HG03439 (cell line): ENCODE results near the gene DIAPH2.

ENCODE experiments used
- ATAC-seq: cut with Tn5 transposase; IDR thresholded peaks from one replicate; pipeline ENCODE4 v1.9.1; 2021; ENCODE audit warnings: mild to moderate bottlenecking, moderate library complexity; ENCODE audit not compliant: unreplicated experiment

The DIAPH2 gene

DNA sequence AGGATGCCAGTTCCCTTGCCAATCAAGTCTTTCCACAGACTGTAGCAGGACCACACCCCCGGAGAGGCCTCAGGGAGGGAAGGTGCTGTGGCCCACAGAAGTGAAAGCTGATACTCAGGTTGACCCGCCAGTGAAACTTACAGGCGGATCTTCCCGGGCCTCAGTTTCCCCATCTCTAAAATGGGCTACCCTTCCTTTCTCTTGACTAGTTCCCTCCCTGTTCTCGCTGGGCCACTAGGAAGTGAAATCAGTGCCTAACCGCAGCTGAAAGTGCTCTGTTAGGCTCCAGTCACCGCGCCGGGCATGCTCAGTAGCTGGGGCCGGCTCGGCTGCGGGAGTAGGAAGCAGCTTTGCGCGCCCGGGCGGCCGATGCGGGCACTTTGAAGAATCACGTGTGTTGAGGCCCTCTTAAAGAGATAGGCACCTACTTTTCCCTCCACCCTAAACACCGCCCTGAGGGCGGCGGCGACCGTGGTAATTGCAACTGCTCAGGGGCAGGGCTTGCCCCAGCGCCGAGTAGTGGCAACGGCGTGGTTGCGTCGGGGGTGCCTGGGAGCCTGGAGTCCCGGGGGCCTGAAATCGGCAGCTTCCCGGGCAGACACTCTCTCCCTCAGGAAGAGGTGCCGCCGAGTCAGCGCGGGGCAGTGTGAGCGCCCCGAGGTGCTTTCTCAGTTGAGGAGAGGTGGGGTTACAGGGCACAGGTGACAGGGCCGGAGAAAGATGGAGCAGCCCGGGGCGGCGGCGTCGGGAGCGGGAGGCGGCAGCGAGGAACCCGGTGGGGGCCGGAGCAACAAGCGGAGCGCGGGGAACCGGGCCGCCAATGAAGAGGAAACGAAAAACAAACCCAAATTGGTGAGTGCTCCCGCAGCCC is at the start of gene DIAPH2:
Gene DIAPH2, plus strand, starts transcription at position 504 of the 871 bp plus-strand sequence.
- ATAC-seq, result peak; percentile 88

GRCh38 chrX:96650023-96650422 is 34.6 kb upstream of the DIAPH2 start:
- no peak for ATAC-seq

GRCh38 chrX:96655947-96656623 is 28.6 kb upstream of the DIAPH2 start:
- no peak for ATAC-seq

- no peak for ATAC-seq
Observed at GRCh38 chrX:96682516-96682915, 2.1 kb upstream of the DIAPH2 start.

DNA sequence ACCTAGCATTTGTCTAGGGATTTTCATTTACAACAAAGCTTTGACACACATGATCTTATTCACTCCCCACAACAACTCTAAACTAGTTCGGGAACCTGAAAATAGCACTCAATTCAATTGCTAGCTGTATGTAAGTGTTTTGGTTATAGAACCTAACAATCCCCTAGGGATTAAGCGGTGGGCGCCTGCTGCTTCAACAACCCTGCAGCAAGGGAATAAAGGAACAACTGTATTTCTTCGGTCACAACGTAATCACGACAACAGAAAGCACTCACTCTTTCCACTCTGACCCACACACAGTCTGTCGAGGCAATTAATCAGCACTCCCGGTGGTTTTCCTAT is 674 bp upstream of the DIAPH2 start:
- no peak for ATAC-seq

DNA sequence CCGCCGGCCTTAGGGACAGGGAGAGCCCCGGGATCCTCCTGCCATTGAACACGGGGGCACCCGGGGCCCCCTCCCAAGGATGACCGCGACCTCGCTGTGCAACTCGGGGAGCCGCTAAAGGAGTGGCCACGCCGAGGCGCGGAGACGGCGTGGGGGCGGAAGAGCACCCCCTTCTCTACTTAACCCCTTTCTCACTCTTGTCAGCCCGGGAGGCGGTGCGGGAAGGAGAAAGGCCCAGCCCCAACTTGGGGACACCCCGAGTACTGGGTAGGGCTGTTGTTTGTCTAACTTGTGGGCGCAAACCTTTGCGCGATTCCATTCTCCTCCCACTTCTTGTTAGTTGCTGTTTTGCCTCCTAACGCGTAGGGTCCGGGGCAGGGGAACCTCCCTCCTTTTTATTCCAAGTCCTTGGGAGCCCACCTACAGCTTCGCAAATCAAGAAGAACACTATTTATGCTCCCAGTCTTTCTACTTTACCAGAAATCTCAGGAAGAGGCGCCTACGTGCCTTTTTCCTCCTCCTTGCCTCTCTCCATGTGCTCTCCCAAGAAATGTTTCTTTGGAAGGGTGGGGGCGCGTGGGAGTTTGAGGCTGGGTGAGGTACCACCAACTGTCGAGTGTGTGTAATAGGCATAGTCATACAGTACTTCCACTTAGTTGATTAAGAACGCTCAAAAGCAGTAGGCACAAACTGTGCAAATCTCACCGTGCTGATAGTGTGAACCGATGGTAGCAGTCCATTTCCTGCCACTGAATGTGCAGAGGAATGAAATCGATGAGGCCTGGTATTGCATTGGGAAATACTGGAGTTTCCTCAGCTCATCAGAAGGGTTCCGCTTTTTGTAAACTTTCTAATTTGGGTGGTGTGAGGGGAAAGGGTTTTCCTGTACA is 813 bp downstream of the DIAPH2 start:
- ATAC-seq, result peak; percentile 41

GRCh38 chrX:96687776-96688175 is 3.1 kb downstream of the DIAPH2 start:
- ATAC-seq, result no peak

DNA sequence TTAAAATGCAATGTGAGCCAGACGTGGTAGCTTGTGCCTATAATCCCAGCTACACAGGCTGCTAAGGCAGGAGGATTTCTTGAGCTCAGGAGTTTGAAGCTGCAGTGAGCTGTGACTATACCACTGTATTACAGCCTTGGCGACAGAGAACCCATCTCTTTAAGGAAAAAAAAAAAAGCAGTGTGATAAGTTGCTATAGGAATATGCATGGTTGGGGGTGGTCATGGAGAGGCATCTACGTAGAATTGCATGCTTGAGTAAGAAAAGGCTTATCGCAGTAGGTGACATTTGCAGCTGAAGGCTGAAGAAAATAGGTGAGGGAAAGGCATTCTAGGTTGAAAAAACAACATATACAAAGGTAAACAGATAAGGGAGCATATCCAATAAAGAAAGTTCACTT is 4.1 kb downstream of the DIAPH2 start:
- ATAC-seq, result no peak

- no peak for ATAC-seq
Observed at GRCh38 chrX:96689991-96690390, 5.3 kb downstream of the DIAPH2 start.

- ATAC-seq, result no peak
Observed at GRCh38 chrX:96692454-96692853, 7.8 kb downstream of the DIAPH2 start.

GRCh38 chrX:96692890-96693289 is 8.2 kb downstream of the DIAPH2 start:
- no peak for ATAC-seq

DNA sequence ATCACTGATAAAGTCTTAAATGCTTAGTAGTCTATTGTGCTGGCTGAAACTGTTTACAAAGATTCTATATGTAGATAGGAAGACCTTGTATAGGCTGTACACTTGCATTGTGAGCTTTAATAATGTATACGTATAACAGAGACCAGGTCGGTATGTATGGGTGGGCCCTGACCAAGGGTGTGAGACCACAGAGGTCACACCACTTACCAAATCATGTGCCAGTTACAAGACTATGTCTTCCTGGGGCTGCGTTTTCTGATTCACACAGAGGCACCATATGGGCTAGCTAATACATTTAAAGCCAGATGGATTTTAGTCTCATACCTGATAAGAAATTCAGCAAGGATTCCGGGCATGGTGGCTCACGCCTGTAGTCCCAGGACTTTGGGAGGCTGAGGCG is 8.8 kb downstream of the DIAPH2 start:
- ATAC-seq, result no peak

DNA sequence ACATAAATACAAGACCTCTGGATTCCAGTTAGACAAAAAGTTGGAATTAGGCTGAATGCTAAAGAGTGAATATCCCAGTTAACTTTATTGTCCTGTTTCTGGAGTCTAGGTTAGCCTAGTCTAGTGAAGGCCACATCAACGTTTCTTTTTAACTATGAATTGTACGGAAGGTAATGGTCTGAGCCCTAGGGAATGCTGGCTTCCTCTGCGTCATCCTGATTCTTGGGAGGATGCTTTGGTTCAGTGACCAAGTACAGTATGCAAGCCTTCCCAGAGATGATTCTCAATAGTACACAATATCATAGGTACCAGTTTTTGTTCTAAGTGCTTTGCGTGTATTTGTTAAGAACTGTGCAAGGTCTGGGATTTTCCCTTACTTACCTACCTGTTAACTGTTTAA is 11.8 kb downstream of the DIAPH2 start:
- ATAC-seq, result no peak

DNA sequence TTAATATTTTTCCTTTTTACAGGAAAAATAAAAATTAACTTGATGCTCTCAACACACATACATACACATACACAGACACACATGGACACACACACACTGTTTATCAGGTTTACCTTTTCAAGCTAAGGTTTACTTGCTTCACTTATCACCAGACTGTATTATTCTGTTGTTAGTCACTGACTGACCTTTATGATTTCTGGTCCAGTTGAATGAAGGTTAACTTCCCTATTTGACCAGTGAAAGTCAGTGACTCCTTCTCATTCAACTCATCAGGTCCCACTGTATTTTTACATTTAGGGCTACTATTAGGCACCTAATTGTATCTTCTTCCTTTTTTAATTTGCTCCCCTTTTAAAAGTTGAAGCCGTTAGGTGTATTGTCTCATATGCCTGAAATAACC is 16.0 kb downstream of the DIAPH2 start:
- no peak for ATAC-seq

DNA sequence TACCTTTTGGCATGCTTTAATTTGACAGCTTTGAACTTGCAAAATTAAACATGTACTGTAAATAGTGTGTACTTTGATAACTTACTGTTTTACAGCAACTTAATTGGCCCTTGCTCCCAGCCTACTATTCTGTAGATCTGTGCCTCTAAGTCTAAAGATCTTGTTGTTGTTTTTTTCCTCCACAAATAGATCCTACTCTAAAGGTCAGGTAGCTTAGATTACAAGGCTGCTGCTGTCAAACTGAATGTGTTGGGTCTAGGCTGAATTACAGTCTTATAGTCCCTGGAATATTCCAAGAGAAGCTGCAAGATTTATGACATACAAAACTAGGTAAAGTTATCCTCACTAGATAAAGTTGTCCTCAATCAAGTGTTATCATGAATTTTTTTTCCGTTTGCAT is 18.7 kb downstream of the DIAPH2 start:
- ATAC-seq, result no peak

DNA sequence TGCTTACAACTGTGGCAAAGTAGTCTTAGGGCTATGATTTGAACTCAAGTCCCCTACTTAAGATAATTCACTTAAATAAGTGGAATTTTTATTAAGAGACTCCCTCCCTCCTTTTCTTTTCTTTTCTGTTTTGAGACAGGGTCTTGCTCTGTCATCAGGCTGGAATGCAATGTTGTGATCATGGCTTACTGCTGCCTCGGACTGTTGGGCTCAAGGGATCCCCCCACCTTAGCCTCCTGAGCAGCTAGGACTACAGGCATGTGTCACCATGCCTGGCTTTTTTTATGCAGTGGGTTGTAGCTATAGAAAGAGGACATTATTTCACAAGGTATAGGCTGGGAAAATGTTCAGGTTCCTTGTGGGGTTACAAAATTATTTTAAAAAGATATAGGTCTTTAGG is 19.2 kb downstream of the DIAPH2 start:
- ATAC-seq, result no peak

DNA sequence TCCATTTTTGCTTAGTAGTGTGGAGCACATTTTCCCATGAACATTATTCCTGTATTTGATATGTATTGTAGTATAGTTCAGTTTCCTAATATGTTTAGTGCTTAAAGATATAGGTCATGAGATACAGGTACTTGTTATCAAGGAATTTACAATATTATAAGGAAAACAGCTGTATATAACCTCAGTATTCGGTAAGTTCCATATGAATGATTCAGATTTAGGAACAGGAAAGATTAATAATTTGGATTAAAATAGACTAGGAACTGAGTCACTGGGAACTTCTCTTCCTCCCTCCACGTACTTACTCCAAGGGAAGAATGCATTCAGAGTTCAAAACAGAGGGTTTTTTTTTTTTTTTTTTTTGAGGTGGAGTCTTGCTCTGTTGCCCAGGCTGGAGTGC is 20.0 kb downstream of the DIAPH2 start:
- ATAC-seq, result no peak

GRCh38 chrX:96705905-96706304 is 21.3 kb downstream of the DIAPH2 start:
- no peak for ATAC-seq

- no peak for ATAC-seq
Observed at GRCh38 chrX:96707804-96708203, 23.2 kb downstream of the DIAPH2 start.

- ATAC-seq, result no peak
Observed at GRCh38 chrX:96710031-96710430, 25.4 kb downstream of the DIAPH2 start.

- no peak for ATAC-seq
Observed at GRCh38 chrX:96713303-96713702, 28.7 kb downstream of the DIAPH2 start.
